NCI-H526 (cell line): ENCODE data around the gene AZI2.

Experiments
- DNase-seq, 2 experiments: peaks; one replicate each; lab custom pipeline; 2025; lab: John Stamatoyannopoulos, UW

The AZI2 gene, protein sequence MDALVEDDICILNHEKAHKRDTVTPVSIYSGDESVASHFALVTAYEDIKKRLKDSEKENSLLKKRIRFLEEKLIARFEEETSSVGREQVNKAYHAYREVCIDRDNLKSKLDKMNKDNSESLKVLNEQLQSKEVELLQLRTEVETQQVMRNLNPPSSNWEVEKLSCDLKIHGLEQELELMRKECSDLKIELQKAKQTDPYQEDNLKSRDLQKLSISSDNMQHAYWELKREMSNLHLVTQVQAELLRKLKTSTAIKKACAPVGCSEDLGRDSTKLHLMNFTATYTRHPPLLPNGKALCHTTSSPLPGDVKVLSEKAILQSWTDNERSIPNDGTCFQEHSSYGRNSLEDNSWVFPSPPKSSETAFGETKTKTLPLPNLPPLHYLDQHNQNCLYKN

DNA sequence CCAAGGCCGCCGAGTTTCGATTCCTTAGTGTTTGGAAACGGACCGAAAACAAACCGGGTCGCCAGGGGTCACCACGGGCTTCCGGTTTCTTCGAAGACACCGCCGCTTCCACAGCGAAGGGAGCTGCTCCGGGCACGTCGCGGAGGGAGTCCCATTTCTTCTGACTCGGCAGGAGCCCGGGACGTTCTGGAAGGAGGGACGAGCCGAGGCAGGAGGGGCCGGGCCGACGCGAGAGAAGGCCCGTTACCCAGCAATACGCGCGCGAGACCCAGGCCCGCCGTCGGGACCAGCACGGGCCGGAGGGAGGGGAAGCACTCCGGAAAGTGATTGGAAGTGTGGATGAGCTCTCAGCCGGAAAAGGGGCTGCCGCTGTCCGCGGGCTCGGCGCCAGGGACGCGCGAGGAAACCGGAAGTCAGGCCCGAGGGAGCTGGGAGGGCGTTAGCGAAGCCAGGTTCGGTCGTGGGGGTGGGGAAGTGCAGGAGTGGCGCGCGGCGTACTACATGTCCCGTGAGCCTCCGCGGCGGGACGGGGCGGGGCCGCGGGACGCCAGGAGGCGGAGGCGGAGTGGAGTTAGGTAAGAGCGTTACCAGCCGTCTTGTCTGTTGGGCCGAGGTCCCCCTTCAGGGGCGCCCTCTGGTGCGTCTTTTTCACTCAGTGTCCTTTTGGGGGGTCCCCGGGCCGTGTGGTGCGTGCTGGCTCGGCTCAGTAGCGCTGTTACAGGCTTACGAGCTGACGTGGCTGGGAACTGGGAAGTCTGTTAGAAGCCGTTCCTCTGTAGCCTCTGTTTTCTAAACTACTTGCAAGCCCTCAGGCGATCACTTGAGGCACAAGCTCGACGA, at the start of gene AZI2, which contains the start of gene ZCWPW2:
Gene AZI2 (minus strand): TSS at position 196 of the 840 bp plus-strand sequence. CDS start 8,207 bp downstream, outside the sequence.
Gene ZCWPW2 (plus strand): TSS at position 93 of the 840 bp plus-strand sequence. CDS start 64,348 bp downstream, outside the sequence.
- peak; percentile 84 to 96 for DNase-seq

DNA sequence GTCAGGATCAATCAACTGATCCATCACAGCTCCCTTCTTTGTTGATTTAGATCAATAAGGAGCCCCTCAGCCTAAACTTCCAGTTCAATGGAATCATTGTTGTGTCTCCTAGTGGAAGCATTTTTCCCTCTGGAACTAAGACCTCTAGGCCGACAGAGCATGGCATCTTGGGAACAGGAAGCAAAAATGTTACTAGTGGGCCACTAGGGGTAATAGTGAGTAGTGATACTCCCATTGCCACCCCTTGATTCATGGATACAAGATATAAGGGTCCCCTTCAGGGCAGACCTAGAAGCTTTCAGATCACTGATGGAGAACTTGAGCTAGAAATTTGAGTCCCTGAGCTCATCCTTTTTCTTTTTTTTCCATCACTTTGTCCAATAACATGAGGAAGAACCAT, 40.4 kb upstream of the AZI2 start:
- DNase-seq = no peak

DNA sequence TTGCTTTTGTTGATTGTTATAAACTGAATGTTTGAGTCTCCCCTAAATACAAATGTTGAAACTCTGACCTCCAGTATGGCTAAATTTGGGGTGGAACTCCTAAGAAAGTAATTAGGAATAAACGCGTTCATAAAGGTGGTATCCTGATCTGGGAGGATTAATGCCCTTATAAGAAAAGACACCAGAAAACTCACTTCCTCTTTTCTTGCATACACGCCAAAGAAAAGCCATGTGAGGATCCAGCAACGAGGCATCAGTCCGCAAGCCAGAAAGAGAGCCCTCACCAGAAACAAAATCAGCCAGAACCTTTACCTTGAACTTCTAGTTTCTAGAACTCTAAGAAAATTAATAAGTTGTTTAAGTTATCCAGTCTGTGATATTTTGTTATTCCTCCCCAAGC, 37.4 kb upstream of the AZI2 start:
- no peak for DNase-seq

DNA sequence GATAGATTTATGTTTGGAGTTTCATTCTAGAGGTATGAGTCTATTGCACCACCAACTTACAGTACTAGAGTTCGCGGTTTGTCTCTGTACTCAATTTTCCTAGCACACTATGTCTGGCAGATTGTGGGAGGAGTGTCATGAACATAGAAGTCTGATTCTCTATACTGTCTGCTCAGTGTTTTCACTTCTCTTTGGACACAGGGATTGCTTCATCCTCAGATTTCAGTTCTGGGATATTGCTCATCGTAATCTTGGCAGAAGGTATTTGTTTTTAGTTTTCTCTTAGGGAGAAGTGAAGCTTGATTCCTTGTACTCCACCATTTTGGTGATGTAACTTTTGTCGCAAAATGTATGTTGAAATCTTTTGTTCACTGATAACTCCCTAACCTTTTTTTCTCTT, 27.8 kb upstream of the AZI2 start:
- DNase-seq = no peak

DNA sequence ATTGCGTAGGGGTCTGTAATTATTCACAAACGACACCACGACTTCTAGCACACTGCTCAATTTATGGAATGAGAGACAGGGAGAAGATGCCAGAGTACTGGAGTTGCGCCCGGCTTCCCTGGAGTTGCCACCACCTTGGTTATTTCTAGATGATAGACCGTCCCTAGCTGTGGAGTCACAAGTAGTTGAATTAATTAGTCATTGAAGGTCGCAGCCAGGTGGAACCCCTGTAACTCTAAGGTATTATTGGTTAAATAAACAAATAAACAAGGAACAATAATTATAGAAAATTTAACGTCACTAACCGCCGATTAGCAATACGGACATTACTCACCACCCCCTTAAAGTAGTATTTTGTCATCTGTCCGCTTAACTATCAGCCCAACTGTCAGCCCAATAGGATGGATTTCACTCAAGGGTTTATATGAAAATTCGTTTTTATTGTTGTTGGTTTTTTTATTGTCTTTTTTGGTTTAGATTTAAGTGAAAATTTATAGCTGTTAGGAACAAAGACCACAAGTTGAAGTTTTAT, 911 bp upstream of the AZI2 start:
- DNase-seq = no peak

DNA sequence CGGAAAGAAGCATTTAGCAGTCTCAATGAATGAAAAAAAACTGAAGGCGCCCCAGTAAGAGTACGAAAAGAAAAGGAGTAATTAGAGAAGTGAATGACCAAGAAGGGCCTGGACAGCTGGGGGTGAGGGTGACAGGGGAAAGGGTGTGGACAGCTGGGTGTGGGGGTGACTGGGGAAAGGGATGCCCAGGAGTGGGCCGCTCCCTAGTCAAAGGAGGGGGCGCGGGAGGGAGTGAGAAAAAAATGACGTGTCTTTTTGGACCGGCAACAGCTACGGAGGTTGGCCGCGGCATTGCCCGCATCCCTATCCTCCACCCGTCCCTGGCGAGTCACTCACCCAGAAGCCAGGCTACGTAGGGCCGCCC, 377 bp downstream of the AZI2 start:
- no peak for DNase-seq

DNA sequence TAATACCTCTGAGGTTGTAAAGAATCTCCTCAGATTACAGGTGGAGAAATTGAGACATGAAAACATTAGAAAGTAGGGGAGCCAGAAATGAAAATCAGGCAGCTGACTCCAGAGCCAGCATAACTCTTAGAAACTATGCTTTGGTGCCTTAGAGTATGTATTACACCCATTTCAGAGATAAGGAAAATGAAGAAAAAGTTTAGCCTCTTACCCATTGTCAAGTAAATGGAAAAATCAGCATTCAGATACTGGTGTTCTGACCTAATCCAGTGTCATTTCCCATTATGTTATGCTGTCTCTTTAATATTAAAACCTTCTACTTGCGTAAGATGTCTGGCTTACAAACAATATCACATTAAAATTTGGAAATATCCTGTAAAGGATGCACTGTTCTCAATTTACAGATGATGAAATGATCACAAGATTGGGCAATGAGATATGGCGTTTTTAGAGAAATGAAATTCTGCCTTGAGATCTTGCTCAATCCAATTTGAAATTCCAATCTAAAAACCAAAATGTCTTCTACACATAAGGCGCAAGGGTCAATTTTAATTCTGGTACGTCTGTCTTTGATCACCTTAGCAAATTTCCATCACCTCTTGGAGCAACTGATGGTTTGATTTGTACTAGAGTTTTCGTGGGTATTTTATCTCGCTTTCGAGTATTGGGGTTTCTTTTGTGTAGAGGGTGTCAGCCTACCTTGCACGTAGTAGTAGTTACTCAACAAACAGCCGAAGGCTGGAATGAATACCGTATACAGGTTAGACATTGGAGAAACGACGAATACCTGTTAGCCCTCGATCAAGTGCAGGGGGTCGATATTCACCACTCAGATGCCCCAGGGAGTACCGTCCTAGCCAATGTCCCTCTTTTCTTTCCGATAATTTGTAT, 1.0 kb downstream of the AZI2 start:
- DNase-seq = no peak

DNA sequence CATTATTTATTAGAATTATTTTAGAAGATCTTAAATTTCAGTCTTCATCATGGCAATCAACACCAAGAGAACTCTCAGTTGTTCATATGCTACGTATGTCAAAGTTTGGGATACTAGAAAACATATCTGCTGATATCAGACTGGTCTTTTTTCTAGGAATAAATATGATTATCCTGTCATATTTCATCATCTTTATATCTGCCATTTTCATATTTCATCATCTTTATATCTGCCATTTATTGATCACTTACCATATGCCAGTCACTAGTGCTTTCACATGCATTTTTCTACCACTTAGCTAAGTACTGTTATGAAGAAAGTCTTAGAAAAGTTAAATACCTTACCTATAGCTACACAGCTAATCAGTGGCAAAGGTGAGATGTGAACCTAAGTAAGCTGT, 2.9 kb downstream of the AZI2 start:
- no peak for DNase-seq

DNA sequence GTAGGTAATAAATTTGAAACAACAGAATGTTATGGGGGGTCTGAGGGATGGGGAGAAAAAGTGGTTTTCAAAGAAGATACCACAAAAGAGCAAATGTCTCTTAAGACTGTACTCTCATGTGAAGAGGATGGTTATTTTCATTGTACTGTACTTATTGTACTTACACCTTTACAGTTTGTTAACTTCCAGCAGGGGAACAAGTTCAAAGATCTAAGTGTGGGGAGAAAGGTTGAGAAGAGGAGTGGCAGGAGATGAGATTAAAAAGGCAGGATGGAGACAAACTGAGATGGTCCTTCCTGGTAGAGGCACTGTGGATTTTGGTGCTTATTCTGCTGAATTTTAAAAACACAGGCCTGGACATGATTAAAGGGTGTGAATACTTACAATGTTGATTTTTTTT, 5.5 kb downstream of the AZI2 start:
- no peak for DNase-seq

DNA sequence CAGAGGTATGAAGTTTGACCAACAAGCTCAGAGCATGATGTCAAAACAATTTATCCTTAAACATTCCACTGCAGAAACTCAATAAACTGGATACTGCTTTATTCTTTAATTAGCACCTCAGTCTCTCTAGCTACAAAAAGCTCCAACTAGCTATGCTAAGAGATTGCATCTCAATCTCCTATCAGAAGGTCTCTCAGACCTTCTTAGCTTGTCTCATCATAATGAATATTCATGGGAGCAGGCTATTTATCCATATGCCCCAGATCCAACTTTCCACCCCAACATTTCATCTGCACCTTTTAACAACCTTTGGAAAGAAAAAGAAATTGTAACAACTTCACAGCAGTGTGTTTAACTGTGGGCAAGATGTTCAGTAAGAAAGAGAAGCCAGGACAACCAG, 11.4 kb downstream of the AZI2 start:
- DNase-seq = no peak

DNA sequence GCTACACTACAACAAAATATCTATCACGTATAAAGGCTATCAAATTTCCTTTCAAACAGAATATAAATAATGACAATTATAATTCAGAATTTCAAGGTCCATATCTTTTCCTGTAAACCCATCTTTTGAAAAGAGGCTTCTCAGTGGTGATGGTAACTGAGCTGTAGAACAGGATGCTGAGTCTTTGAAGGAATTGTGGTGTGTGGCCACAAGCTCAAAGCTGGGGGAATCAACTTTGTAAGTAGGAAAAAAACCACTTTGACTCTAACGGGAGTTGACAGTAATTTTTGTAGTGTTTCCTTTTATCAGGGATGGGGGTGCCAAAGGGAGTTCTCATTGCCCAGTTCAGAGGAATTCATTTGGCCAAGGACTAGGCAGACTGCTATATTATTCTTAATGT, 13.4 kb downstream of the AZI2 start:
- no peak for DNase-seq

DNA sequence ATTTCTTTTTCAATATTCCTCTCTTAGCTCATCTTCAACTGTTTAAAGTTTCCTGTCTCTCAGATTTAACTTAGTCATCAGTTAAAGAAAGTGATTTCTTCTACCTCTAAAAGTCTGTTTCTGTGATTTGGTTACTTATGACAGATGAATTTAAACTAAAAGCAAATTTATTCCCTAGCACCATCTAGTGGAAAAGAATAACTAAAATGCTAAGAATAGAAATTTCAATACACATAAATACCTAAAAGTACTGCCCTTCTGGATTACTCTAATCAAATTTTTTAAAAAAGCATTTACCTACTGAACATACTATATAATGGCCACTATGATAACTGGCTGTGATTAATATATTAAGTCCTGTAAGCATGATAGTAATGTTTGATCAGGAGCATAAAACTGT, 14.1 kb downstream of the AZI2 start:
- DNase-seq = no peak

DNA sequence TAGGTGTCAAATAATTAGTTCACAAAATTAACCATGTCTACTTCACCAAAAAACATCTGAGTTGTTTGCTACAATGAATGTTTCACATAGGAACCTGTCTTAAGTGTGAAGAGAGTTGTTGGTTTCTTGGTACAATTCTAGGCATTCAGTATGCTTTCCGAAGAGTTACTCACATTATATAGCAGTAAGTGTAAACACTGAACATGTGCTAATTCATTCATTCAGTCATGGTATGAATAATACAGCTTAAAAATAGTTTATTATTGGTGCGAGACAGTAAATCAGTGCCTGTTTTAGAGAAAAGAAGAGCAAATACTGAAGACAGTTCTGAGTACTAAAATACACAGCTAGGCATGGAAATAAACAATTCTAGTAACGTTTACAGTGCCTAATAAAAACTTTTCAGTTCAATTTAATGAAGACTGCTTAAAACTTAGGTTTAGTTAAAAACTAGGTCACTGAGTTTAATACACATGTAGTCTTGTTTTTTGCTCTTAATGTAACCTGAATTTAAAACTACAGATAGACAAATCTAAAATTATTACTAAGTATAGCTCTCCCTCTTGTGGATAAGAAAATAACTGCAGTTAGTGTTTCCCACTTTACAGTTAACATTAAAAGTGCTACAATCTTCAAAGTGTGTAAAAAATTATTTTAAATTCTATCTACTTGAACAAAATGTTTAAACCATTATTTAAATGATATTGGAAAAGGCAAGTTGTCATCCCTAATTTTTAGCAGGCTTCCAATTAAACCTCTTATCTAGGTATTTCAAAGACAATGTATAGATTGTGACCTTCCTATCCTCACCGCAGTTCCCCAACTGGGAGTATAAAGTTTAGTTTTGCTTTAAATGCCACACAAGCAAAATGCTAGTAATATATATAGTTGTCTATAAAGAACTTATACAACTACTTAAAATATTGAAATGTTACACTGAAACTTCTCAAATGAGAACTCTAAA, 20.2 kb downstream of the AZI2 start:
- DNase-seq = peak in 1 of 2 experiments; percentile 51

DNA sequence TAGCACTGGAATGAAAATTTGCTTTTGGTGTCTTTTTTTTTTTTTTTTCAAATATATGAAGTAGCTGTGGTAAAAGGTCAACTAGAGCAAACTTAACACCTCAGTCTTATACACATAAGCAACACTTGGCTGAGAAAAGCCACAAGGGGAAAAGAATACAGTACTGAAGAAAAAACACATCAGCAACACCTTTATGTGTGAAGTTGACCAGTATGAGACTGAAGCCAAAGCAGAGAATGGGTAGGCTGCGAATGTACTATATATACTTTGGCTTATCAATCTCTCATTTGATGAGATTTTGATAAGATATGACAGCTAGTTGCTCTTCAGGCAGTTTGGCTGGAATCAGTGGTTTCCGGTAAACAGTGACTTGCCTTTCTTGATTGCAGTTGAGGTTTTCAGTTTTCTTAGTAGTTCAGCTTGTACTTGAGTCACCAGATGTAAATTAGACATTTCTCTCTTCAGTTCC, 22.1 kb downstream of the AZI2 start:
- DNase-seq = no peak

DNA sequence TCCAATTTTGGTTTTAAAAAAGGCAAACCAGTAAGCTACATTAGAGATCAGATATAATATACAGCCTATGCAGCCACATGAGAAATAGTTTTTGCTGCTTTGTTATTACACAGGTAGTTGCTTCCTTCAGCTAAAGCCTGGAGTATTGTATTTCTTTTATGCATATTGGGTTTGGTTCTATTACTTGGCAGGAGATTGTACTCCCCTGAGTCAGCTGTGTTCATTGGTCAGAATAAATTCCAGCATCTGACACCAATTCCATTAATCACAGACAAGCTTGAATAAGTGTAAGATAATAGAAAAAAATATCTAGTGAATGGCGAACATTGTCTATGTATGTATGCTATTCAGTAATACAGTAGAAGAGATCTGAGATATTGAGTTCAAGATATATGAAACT, 26.2 kb downstream of the AZI2 start:
- no peak for DNase-seq

DNA sequence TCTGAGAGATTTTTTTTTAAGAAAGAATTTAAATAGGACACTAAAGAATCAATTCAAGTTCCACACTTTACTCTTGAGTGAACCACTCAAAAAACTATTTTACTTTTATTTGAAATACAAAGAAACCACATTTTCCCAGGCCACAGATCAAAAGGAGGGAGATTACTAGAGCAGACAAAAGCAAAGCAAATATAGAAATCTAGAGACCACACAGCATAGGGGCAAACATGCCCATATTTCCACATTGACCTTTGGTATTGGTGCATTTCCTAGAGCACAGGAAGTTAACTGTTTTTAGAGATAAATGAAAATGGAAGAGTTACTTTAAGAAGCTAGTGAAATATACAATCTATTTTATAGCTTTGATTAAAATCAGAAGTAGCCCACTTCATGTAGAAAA, 27.6 kb downstream of the AZI2 start:
- no peak for DNase-seq

DNA sequence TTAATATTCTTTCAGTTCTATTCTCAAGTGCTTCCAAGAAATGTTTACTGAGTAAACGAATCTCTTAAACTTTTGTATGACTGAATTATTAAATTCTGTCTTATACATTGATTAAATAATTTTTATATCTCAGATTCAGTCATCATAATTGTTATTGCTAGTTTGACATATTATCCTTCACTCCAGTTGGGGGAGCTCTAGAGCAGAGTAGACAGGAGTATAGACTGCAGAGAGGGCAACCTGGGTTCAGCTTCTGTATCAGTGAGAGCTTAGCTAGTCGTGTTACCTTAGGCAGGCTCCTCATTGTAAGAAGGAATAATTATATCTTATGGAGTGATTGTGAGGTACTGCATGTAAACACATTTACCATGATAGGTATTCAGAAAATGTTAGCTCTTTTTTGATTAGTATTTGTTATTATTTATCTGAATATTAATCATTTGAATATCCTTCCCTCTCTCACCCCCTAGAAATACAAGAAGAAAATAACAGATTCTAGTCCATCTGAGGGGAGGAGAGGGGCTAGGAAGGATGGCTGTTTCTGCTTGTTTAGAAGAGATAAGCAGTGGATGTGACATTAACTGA, 31.1 kb downstream of the AZI2 start:
- peak in 1 of 2 experiments; percentile 68 for DNase-seq

DNA sequence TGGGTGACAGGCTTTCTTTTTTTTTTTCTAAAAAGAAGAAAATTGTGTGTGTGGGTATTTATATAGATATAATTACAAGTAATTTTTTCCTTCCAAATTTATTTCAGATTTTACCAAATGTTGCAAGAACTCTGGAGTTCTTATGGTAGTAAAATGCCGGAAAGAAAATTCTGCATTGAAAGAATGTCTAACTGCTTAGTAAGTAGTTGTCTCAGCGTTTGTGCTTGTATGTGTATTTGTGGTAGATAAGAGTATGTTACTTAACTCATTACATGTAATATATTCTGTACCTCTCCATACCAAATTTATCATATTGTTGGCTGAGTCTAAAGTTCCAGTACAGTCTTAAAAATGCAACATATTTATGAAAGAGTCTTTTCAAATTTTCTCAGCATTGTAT, 32.4 kb downstream of the AZI2 start:
- DNase-seq = no peak

DNA sequence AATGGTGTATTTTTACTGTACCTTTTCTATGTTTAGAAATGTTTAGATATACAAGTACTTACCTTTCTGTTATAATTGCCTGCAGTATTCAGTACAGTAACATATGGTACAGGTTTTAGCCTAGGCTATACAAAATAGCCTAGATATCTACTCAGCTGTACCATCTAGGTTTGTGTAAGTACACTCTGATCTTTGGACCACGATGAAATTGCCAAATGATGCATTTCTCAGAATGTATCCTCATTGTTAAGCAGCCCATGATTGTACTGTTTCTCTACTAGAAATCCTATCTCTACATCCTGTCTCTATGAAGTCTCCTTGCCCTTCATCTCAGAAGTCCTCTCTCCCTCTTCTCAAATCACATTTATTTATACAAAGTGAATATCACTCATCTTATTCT, 32.9 kb downstream of the AZI2 start:
- no peak for DNase-seq

DNA sequence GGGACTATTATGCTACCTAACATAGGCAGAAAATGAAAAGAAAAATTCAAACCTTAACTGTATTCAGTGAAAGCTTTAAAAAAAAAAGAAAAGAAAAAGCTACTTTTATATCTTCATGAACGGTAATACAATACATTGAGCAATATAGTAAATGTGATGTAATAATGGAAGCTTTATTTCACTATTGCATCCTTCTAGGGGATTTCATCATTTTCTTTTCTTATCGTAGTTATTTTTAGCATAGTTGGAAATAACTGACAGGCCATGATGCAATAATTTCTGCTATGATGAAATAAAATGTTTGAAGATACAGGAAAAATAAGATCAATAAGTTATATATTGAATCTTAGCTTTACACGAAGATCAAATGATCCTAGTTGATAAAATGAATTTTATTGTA, 40.4 kb downstream of the AZI2 start:
- no peak for DNase-seq
